22Rv1 (cell line): ENCODE results near the gene PDIA5.

ENCODE experiments used
- CTCF ChIP-seq: fragments of 450-650 bp; IDR thresholded peaks from 2 replicates; pipeline ENCODE4 v1.5.1; 2017; ENCODE audit warnings: mild to moderate bottlenecking
- ZFX ChIP-seq: fragments of 450-650 bp; IDR thresholded peaks from 2 replicates; pipeline ENCODE4 v1.6.1; 2017; ENCODE audit warnings: antibody characterized with exemption, borderline replicate concordance

GRCh38 chr3:123081718-123082369 is 15.0 kb downstream of the PDIA5 start:
- TF ChIP-seq CTCF (no peak), ZFX (no peak)
